Activated naive CD8-positive, alpha-beta T cell treated with anti-CD3 and anti-CD28 coated beads for 36 hours (primary cell): ENCODE data around the gene IFNL3. TPM values are rescaled to one million over a fixed set of nuclear protein-coding genes. Genes with fewer than 3 reads are reported as not detected.

Experiments used
- DNase-seq: peaks from one replicate; pipeline ENCODE4 v3.0.0; 2021
- H3K27ac Mint-ChIP-seq: one replicate; pipeline ENCODE4 v1.8.0; 2022; ENCODE audit warnings: mild to moderate bottlenecking, moderate library complexity, mixed read lengths
- H3K27me3 Mint-ChIP-seq: one replicate; pipeline ENCODE4 v1.8.0; 2022; ENCODE audit warnings: mild to moderate bottlenecking, mixed read lengths
- H3K36me3 Mint-ChIP-seq: one replicate; pipeline ENCODE4 v1.8.0; 2021; ENCODE audit warnings: mild to moderate bottlenecking, mixed read lengths
- H3K4me1 Mint-ChIP-seq: one replicate; pipeline ENCODE4 v1.8.0; 2021; ENCODE audit warnings: mixed read lengths
- H3K4me3 Mint-ChIP-seq: one replicate; pipeline ENCODE4 v1.8.0; 2022; ENCODE audit warnings: mild to moderate bottlenecking, moderate library complexity, mixed read lengths
- H3K9me3 Mint-ChIP-seq: one replicate; pipeline ENCODE4 v1.8.0; 2022; ENCODE audit warnings: mixed read lengths
- total RNA-seq, 2 experiments: library from RNA; stranded (reverse); gene quantifications; one replicate each; pipeline ENCODE4 v1.2.3, GENCODE V29; 2021

IFNL3 gene
- total RNA-seq, 2 experiments from 2014 or later = not detected

DNA sequence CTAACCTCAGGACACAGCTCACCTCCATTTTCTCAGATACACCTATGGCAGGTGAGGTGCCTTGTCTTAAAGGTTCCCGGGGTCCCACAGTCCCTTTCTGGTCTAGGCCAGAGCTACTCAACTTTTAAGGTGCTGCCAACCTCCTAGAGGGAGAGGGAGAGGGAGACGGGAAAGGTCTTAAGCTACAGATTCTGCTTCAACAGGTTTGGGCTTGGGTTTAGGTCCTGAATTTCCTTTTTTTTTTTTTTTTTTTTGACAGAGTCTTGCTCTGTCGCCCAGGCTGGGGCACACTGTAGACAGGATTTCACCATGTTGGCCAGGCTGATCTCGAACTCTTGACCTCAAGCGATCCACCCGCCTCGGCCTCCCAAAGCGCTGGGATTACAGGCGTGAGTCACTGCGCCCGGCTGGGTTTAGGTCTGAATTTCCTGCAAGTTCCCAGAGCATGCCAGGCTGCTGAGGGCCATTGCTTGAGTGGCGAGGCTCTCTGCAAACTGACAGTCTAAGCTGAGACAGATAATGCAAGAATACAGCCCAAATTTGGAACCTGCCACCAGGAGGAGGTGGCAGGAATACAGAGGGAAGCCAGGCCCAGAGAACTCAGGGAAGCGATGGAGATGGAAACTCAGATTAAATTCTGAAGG, 33.0 kb downstream of the IFNL3 start:
- Mint-ChIP-seq H3K27me3 (peaks cover 3% of the 10 kb centered on the region), H3K36me3 (no peaks in the 10 kb centered on the region), H3K4me1 (no peaks in the 10 kb centered on the region), H3K9me3 (no peaks in the 10 kb centered on the region), H3K27ac (no peak overlapping the region), H3K4me3 (no peak overlapping the region)
- no peak for DNase-seq

DNA sequence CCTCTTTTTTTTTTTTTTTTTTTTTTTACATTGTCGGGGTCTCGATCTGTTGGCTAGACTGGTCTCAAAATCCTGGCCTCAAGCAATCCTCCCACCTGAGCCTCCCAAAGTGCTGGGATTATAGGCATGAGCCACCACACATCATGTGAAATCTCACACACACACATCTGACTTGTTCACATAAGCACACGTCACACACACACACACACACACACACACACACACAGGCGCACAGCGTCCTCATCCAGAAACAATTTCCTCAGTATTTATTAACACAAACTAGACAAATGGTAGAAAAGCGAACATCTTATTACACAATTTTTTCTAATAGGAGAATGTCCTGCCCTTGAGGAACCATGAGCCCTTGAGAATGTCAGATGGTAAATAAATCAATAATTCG, 35.6 kb downstream of the IFNL3 start:
- no peaks in the 10 kb centered on the region for H3K36me3 Mint-ChIP-seq
- no peaks in the 10 kb centered on the region for H3K9me3 Mint-ChIP-seq
- peaks cover 6% of the 10 kb centered on the region for H3K27me3 Mint-ChIP-seq
- H3K27ac Mint-ChIP-seq = no peak overlapping the region
- DNase-seq = no peak
- H3K4me1 Mint-ChIP-seq = no peaks in the 10 kb centered on the region
- H3K4me3 Mint-ChIP-seq = no peak overlapping the region

GRCh38 chr19:39208175-39208795, 36.5 kb downstream of the IFNL3 start:
- Mint-ChIP-seq H3K9me3 (no peaks in the 10 kb centered on the region), H3K36me3 (no peaks in the 10 kb centered on the region), H3K27ac (no peak overlapping the region), H3K4me1 (peaks cover 2% of the 10 kb centered on the region), H3K27me3 (peaks cover 14% of the 10 kb centered on the region), H3K4me3 (no peak overlapping the region)
- no peak for DNase-seq

DNA sequence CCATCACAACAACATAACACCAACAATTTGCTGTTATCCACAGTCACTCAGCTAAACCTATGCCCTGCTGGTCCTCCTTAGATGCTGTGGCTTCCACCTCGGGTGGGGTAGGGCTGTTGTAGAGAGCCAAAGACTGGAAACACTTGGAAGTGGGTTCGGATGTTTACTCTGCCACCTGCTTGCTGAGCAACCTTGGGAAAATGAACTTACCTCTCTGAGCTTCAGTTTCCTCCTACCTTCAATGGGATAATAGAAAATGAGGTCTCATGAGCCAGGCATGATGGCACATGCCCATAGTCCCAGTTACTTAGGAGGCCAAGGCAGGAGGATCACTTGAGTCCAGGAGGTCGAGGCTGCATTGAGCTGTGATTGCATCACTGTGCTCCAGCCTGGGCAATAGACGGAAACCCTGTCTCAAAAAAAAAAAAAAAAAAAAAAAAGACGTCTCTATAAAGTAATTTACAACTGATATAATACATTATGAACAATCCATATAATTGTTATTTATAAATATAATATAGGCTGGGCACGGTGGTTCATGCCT, 37.4 kb downstream of the IFNL3 start:
- Mint-ChIP-seq H3K27ac (no peak overlapping the region), H3K27me3 (peaks cover 23% of the 10 kb centered on the region), H3K4me3 (no peak overlapping the region), H3K9me3 (no peaks in the 10 kb centered on the region), H3K36me3 (no peaks in the 10 kb centered on the region), H3K4me1 (peaks cover 4% of the 10 kb centered on the region)
- DNase-seq = no peak

DNA sequence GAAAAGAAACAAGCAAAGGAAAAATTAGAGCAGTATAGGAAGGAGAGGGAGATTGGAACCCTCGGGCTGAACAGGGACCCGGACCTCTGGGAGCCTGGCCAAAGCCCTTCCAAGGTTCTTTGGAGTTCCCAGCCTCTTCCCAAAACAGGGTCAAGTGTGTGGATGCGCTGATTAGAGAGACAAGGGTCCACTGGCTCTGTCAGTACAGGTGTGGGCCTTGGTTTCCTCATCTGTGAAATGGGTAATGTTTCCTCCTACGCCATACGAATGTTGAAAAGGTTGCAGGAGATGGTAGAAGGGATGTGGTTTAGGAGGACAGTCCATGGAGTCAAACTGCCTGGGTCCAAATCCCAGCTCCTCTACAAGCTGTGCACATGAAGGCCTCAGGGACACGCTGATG, 38.7 kb downstream of the IFNL3 start:
- Mint-ChIP-seq H3K9me3 (no peaks in the 10 kb centered on the region), H3K27ac (no peak overlapping the region), H3K27me3 (peaks cover 35% of the 10 kb centered on the region), H3K4me3 (no peak overlapping the region), H3K4me1 (peaks cover 4% of the 10 kb centered on the region), H3K36me3 (no peaks in the 10 kb centered on the region)
- no peak for DNase-seq

- H3K27ac Mint-ChIP-seq = no peak overlapping the region
- no peak overlapping the region for H3K4me3 Mint-ChIP-seq
- H3K4me1 Mint-ChIP-seq = peaks cover 4% of the 10 kb centered on the region
- H3K9me3 Mint-ChIP-seq = no peaks in the 10 kb centered on the region
- no peak for DNase-seq
- H3K36me3 Mint-ChIP-seq = no peaks in the 10 kb centered on the region
- H3K27me3 Mint-ChIP-seq = peaks cover 42% of the 10 kb centered on the region
Observed at GRCh38 chr19:39205449-39205764, 39.4 kb downstream of the IFNL3 start.

GRCh38 chr19:39203372-39204341, 41.1 kb downstream of the IFNL3 start, which contains the start of gene SYCN:
SYCN (minus strand) TSS chr19:39204263; CDS start chr19:39204254, 9 bp downstream.
- Mint-ChIP-seq H3K4me1 (peaks cover 4% of the 10 kb centered on the region), H3K36me3 (no peaks in the 10 kb centered on the region), H3K27me3 (peaks cover 54% of the 10 kb centered on the region), H3K9me3 (no peaks in the 10 kb centered on the region), H3K27ac (no peak within 1 kb of the TSS), H3K4me3 (no peak within 1 kb of the TSS)
- DNase-seq = no peak

DNA sequence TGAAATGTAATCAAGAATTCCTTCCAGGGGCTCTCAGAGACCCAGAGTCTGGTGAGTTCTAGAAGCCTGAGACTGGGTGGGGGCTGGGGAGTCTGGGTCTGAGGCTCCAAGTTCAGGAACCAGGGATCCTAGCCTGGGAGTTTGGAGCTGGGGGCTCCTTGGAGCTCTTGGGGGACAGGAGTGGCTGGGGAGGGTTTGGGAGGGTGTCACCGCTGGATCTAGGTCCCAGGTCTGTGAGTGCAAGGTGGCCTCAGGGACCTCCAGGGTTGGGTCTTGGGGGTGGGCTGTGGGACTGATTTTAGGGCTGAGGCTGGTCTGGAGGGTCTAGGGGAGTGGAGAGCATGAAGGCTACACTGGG, 41.8 kb downstream of the IFNL3 start:
- no peaks in the 10 kb centered on the region for H3K36me3 Mint-ChIP-seq
- no peak for DNase-seq
- no peak overlapping the region for H3K4me3 Mint-ChIP-seq
- H3K9me3 Mint-ChIP-seq = no peaks in the 10 kb centered on the region
- no peak overlapping the region for H3K27ac Mint-ChIP-seq
- H3K27me3 Mint-ChIP-seq = peaks cover 61% of the 10 kb centered on the region
- peaks cover 4% of the 10 kb centered on the region for H3K4me1 Mint-ChIP-seq

GRCh38 chr19:39200803-39201115, 44.0 kb downstream of the IFNL3 start:
- DNase-seq = no peak
- Mint-ChIP-seq H3K27me3 (peaks cover 81% of the 10 kb centered on the region), H3K36me3 (no peaks in the 10 kb centered on the region), H3K4me1 (peaks cover 12% of the 10 kb centered on the region), H3K9me3 (no peaks in the 10 kb centered on the region), H3K4me3 (no peak overlapping the region), H3K27ac (no peak overlapping the region)

DNA sequence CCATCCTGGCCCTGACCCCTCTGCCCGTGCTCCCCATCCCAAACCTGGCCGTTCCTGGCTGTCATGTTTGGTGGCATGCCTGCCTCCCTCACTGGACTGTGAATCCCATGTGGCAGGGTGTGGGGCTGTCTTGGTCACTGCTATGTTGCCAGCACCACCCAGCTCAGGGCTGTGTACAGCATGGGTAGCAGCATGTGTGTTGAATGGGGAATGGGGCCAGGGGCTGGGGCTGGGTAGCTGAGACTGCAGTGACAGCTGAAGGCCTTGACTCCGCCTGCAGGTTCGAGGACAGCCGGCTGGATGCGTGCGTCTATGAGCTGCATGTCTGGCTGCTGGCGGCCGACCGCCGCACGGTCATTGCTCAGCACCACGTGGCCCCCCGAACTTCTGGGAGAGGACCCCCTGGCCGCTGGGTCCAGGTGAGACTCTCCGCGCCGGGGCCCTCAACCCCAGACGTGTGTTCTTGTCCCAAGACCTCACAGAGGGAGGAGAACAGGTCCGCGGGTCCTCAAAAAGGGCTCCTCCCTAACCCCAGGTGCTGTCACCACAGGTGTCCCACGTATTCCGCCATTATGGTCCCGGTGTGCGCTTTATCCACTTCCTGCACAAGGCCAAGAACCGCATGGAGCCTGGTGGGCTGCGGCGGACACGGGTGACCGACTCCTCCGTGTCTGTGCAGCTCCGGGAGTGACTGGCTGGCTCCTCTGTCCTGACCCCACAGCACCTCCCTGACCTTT, 44.6 kb downstream of the IFNL3 start:
- peaks cover 12% of the 10 kb centered on the region for H3K4me1 Mint-ChIP-seq
- no peaks in the 10 kb centered on the region for H3K9me3 Mint-ChIP-seq

DNA sequence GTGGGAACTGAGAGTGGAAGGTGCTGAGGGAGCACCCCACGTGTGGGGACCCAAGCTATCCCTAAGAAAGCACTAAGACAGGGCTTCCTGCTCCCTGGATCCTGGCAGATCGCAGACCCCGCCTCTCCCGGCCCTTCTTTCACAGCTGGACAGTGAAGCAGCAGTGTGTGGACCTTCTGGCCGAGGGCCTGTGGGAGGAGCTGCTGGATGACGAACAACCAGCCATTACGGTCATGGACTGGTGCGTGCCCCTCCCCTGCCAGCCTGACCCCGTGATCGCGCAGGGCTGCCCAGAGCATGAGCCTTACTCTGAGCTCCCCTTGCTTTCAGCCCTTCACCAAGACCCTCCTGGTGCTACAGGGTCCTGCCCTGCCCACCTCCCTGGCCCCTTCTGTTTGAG, 45.8 kb downstream of the IFNL3 start:
- no peak overlapping the region for H3K27ac Mint-ChIP-seq
- H3K4me3 Mint-ChIP-seq = no peak overlapping the region
- H3K27me3 Mint-ChIP-seq = peaks cover 87% of the 10 kb centered on the region

More for the DNA sequence above, 44.6 kb downstream of the IFNL3 start:
- H3K27me3 Mint-ChIP-seq = peaks cover 86% of the 10 kb centered on the region
- no peaks in the 10 kb centered on the region for H3K36me3 Mint-ChIP-seq
- no peak overlapping the region for H3K27ac Mint-ChIP-seq
- no peak for DNase-seq
- no peak overlapping the region for H3K4me3 Mint-ChIP-seq

DNA sequence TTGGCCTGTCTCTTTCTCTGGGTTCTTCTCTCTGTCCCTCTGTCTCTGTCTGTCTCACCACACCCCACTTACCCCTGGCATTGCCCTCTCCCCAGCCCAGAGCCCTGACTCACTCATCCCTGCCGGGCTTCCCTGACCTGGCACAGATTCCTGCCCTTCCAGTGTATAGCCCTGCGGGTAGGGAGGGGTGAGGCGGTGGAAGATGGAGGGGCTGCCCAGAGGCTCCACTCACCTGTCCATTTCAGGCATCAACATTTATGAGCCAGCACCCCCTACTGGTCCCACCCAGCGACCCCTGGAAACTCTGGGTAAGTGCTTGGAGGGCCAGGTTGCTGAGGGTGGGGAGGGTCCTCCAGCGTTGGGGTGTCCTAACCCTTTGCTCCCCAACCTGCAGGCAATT, 47.0 kb downstream of the IFNL3 start:
- peaks cover 82% of the 10 kb centered on the region for H3K27me3 Mint-ChIP-seq
- no peaks in the 10 kb centered on the region for H3K36me3 Mint-ChIP-seq
- H3K9me3 Mint-ChIP-seq = no peaks in the 10 kb centered on the region
- DNase-seq = no peak
- no peak overlapping the region for H3K4me3 Mint-ChIP-seq
- no peak overlapping the region for H3K27ac Mint-ChIP-seq
- H3K4me1 Mint-ChIP-seq = peaks cover 8% of the 10 kb centered on the region

More for the DNA sequence above, 45.8 kb downstream of the IFNL3 start:
- no peaks in the 10 kb centered on the region for H3K36me3 Mint-ChIP-seq
- H3K9me3 Mint-ChIP-seq = no peaks in the 10 kb centered on the region
- DNase-seq = no peak
- peaks cover 12% of the 10 kb centered on the region for H3K4me1 Mint-ChIP-seq

- Mint-ChIP-seq H3K9me3 (no peaks in the 10 kb centered on the region), H3K27ac (no peak within 1 kb of the TSS), H3K36me3 (no peaks in the 10 kb centered on the region), H3K4me3 (peak within 1 kb of the TSS; percentile 8), H3K4me1 (peaks cover 8% of the 10 kb centered on the region), H3K27me3 (peaks cover 79% of the 10 kb centered on the region)
- DNase-seq = peak; percentile 16
Observed at GRCh38 chr19:39196860-39197562, 47.8 kb downstream of the IFNL3 start, which contains the start of gene NCCRP1. NCCRP1 (plus strand) TSS chr19:39196964; CDS start chr19:39196983, 19 bp downstream.

- Mint-ChIP-seq H3K27me3 (peaks cover 79% of the 10 kb centered on the region), H3K27ac (no peak overlapping the region), H3K36me3 (no peaks in the 10 kb centered on the region), H3K9me3 (no peaks in the 10 kb centered on the region), H3K4me1 (peaks cover 8% of the 10 kb centered on the region), H3K4me3 (no peak overlapping the region)
- no peak for DNase-seq
Observed at GRCh38 chr19:39196320-39196719, 48.5 kb downstream of the IFNL3 start.
